Measurements from ENCODE around the gene GAS7.
"Not testable (repeated sequence)": the region's sequence is repeated elsewhere in the genome, so short reads cannot be mapped to it uniquely, and the experiment has no call there.

Gene GAS7

GRCh38 chr17:9935408-9935807, 263.0 kb downstream of the GAS7 start:
- no peak for DNase-seq

GRCh38 chr17:9934331-9934730, 264.1 kb downstream of the GAS7 start:
- DNase-seq, result no peak

GRCh38 chr17:9932491-9932890, 265.9 kb downstream of the GAS7 start:
- DNase-seq, result no peak

- DNase-seq, result no peak
Observed at GRCh38 chr17:9931144-9931741, 267.2 kb downstream of the GAS7 start.

- no peak for DNase-seq
Observed at GRCh38 chr17:9929871-9930270, 268.5 kb downstream of the GAS7 start.

GRCh38 chr17:9928601-9929333, 269.6 kb downstream of the GAS7 start:
- DNase-seq, result peak; percentile 87

GRCh38 chr17:9926150-9926804, 272.1 kb downstream of the GAS7 start:
- DNase-seq, result no peak

- DNase-seq, result no peak
Observed at GRCh38 chr17:9925457-9925856, 272.9 kb downstream of the GAS7 start.

GRCh38 chr17:9924735-9925191, 273.6 kb downstream of the GAS7 start:
- DNase-seq, result peak; percentile 69

GRCh38 chr17:9922012-9922848, 276.2 kb downstream of the GAS7 start:
- no peak for DNase-seq

GRCh38 chr17:9921216-9921615, 277.2 kb downstream of the GAS7 start:
- DNase-seq, result not testable (repeated sequence)

- DNase-seq, result peak; percentile 96
Observed at GRCh38 chr17:9918804-9919352, 279.5 kb downstream of the GAS7 start.

GRCh38 chr17:9918352-9918751, 280.1 kb downstream of the GAS7 start:
- no peak for DNase-seq

GRCh38 chr17:9917801-9918200, 280.6 kb downstream of the GAS7 start:
- DNase-seq, result no peak

GRCh38 chr17:9917131-9917530, 281.3 kb downstream of the GAS7 start:
- no peak for DNase-seq

- no peak for DNase-seq
Observed at GRCh38 chr17:9916108-9916507, 282.3 kb downstream of the GAS7 start.

- no peak for DNase-seq
Observed at GRCh38 chr17:9913476-9913875, 284.9 kb downstream of the GAS7 start.

- DNase-seq, result peak; percentile 58
Observed at GRCh38 chr17:9912121-9913099, 286.0 kb downstream of the GAS7 start.

GRCh38 chr17:9911089-9911488, 287.3 kb downstream of the GAS7 start:
- DNase-seq, result no peak

GRCh38 chr17:9908649-9909042, 289.8 kb downstream of the GAS7 start:
- DNase-seq, result no peak

GRCh38 chr17:9907883-9908648, 290.3 kb downstream of the GAS7 start:
- no peak for DNase-seq

Data from NCI-H524 treated with DMSO at 0.1 percent for 48 hours (cell line).